BLaER1 treated with 17β-estradiol and CSF1 and Interleukin-3, amounts not matched to agents 10 nM and 100 nM (cell line): ENCODE measurements around the gene SNAPC3.

Experiments used
- H3K27ac ChIP-seq, 11 experiments: shearing (Covaris generic); formaldehyde crosslinking; 2 replicates each; pipeline ENCODE4 v1.8.1; 2022
- H3K27me3 ChIP-seq, 11 experiments: shearing (Covaris generic); formaldehyde crosslinking; 2 replicates each; pipeline ENCODE4 v1.8.1; 2022
- H3K36me3 ChIP-seq, 11 experiments: shearing (Covaris generic); formaldehyde crosslinking; 2 replicates each; pipeline ENCODE4 v1.8.1; 2022
- H3K4me1 ChIP-seq, 10 experiments: shearing (Covaris generic); formaldehyde crosslinking; 2 replicates each; pipeline ENCODE4 v1.8.1; 2022
- H3K4me2 ChIP-seq, 11 experiments: shearing (Covaris generic); formaldehyde crosslinking; 2 replicates each; pipeline ENCODE4 v1.8.1; 2022
- H3K4me3 ChIP-seq, 10 experiments: shearing (Covaris generic); formaldehyde crosslinking; 2 replicates each; pipeline ENCODE4 v1.8.1; 2022
- H3K9ac ChIP-seq, 11 experiments: shearing (Covaris generic); formaldehyde crosslinking; 2 replicates each; pipeline ENCODE4 v1.8.1; 2022
- H3K9me3 ChIP-seq, 11 experiments: shearing (Covaris generic); formaldehyde crosslinking; replicated peaks in 1 of 11; 2 replicates each; pipeline ENCODE4 v1.8.1; 2022
- H4K20me1 ChIP-seq, 11 experiments: shearing (Covaris generic); formaldehyde crosslinking; 2 replicates each; pipeline ENCODE4 v1.8.1; 2022
- Cebpa-rat ChIP-seq, 11 experiments: shearing (Covaris generic); IDR thresholded peaks; 2 replicates each; pipeline ENCODE4 v1.8.1; 2022

SNAPC3 gene

DNA sequence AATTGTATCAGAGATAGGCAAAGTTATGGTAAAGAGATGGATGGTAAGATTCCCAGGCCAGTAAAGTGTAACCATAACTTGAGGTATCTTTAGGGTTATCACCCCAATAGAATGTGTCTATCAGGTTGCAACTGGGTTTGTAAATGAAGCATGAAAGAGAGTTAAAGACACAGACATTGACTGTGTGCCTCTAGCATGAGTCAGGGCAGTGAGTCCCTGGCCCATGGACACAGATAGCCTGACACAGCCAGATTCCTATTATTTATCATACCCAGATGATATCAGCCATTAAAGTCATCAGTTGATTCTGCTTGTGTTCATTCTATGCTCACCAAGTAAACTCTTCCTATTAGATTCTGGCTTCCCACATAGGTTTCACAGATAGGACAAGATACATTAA is 33.5 kb upstream of the SNAPC3 start:
- Histone ChIP-seq H3K4me3 (no peak overlapping the region), H3K36me3 (no peaks in the 10 kb centered on the region), H3K4me2 (no peak overlapping the region), H3K9ac (no peak overlapping the region), H4K20me1 (no peaks in the 10 kb centered on the region), H3K27me3 (no peaks in the 10 kb centered on the region), H3K9me3 (no peaks in the 10 kb centered on the region), H3K4me1 (no peaks in the 10 kb centered on the region), H3K27ac (no peak overlapping the region)
- TF ChIP-seq Cebpa-rat (IDR thresholded peaks at IDR 0.05) = no peak

DNA sequence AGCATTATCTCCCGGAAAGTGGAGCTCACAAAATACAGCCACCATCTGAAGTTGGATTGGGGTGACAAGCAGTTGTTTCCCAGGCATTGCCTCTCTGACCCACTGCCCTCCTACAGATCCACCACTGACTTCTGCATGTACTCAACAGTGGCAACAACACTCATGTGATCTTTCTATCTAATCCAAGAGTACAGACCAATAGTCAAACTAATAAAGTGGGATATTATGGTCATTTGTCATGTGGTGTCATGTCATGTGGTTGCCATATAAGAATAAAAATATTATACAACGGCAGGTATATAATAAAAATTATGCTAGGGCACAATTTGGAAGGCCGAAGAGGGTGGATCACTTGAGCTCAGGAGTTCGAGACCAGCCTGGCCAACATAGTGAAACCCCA is 33.0 kb upstream of the SNAPC3 start:
- H3K27ac ChIP-seq = no peak overlapping the region
- H4K20me1 ChIP-seq = no peaks in the 10 kb centered on the region
- H3K4me2 ChIP-seq = no peak overlapping the region
- TF ChIP-seq Cebpa-rat (IDR thresholded peaks at IDR 0.05) = no peak
- H3K4me1 ChIP-seq = no peaks in the 10 kb centered on the region
- H3K36me3 ChIP-seq = no peaks in the 10 kb centered on the region
- H3K27me3 ChIP-seq = no peaks in the 10 kb centered on the region
- no peak overlapping the region for H3K9ac ChIP-seq
- H3K9me3 ChIP-seq = no peaks in the 10 kb centered on the region
- H3K4me3 ChIP-seq = no peak overlapping the region

DNA sequence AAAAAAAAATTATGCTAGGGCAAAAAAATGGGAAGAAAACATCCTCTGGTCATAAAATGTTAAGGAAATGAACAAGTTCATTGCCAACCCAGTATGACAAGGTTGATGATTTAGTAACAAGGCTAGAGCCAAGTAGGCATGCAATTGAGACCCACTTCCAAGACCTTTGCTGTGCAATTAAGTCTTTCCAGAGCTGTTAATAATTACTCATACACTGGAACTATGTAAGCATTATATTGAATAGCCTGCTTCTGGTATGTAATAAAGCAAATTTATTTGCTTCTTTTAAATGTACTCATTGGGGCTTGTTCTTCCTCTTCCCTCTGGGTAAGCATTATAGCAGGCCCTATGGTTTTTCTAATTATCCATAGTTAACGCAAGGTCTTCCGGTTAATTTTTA is 32.5 kb upstream of the SNAPC3 start:
- H4K20me1 ChIP-seq = no peaks in the 10 kb centered on the region
- no peak overlapping the region for H3K9ac ChIP-seq
- H3K27me3 ChIP-seq = no peaks in the 10 kb centered on the region
- H3K4me2 ChIP-seq = no peak overlapping the region
- H3K9me3 ChIP-seq = no peaks in the 10 kb centered on the region
- no peaks in the 10 kb centered on the region for H3K4me1 ChIP-seq
- H3K36me3 ChIP-seq = no peaks in the 10 kb centered on the region
- TF ChIP-seq Cebpa-rat (IDR thresholded peaks at IDR 0.05) = no peak
- H3K4me3 ChIP-seq = no peak overlapping the region
- H3K27ac ChIP-seq = no peak overlapping the region

DNA sequence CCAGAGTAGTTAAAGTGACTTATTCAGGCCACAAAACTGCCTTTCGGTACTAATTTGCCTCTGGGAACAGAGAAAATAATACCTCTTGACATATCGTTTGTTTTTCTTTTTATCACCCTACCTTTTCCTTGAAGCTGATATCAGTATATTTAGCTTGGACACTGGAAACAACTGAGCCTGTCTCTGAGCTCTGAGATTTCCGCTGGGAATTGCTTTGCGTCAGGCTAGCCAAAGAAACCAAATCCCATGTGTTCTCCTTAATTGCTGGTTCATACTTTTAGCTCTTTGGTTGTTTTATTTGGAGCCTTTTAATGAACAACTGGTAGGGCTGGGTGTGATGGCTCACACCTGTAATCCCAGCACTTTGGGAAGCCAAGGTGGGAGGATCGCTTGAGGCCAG is 30.3 kb upstream of the SNAPC3 start:
- Histone ChIP-seq H3K27ac (no peak overlapping the region), H3K9ac (no peak overlapping the region), H3K4me2 (no peak overlapping the region), H3K27me3 (no peaks in the 10 kb centered on the region), H3K4me1 (no peaks in the 10 kb centered on the region), H3K9me3 (no peaks in the 10 kb centered on the region), H3K36me3 (no peaks in the 10 kb centered on the region), H4K20me1 (no peaks in the 10 kb centered on the region), H3K4me3 (no peak overlapping the region)
- TF ChIP-seq Cebpa-rat (IDR thresholded peaks at IDR 0.05) = no peak

DNA sequence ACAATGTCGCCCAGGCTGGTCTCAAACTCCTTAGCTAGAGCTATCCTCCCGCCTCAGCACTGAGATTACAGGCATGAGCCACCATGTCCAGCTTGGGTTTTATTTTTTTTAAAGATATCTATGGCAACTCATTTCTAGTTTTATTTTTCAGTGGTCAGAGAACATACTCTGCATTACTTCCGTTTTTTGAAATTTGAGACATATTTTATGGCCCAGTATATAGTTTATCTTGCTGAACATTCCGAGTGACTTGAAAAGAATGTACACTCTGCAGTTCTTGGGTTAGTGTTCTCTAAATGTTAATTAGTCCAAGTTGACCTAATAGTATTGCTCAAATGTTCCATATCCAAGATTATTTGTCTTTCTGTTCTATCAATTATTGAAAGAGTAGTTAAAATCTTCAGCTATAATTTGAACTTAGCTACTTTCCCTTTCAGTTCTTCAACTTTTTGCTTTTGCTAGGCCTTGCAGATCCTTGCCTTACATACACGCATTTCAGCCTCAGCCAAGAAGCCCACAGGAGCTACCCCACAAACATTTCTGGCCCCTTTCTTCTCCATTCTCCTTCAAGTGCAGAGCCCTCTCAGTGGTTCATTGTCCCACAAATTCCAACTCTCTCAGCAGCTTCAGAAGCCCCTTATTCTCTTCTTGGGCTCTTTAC is 22.3 kb upstream of the SNAPC3 start:
- Histone ChIP-seq H3K4me1 (no peaks in the 10 kb centered on the region), H3K27ac (no peak overlapping the region), H3K9ac (no peak overlapping the region), H3K27me3 (no peaks in the 10 kb centered on the region), H3K36me3 (no peaks in the 10 kb centered on the region), H4K20me1 (no peaks in the 10 kb centered on the region), H3K4me3 (no peak overlapping the region), H3K4me2 (no peak overlapping the region), H3K9me3 (peaks cover 11 to 24% (median 15%) of the 10 kb centered on the region in 11 experiments)
- TF ChIP-seq Cebpa-rat (IDR thresholded peaks at IDR 0.05) = no peak

DNA sequence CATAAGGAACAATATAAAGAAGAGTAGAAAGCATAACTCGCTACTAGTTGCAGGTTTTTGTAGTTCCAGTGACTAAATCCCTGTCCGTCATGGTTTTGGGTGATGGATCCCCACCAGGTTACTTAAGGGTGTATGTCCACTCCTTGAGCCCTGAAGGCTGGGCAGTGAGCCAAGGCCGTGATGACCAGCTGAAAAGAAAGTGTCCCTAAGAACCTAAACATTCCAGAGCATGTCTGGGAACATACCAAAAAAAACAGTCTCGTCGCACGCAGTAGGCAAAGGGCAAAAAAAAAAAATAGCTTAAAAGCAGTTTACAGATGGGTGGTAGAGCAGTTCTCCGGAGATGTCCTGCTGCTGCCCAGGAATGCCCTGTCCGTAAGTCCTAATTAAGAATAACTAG is 21.4 kb upstream of the SNAPC3 start:
- Histone ChIP-seq H3K9ac (no peak overlapping the region), H3K9me3 (peaks cover 11 to 27% (median 18%) of the 10 kb centered on the region in 11 experiments), H3K27ac (no peak overlapping the region), H3K36me3 (no peaks in the 10 kb centered on the region), H3K4me3 (no peak overlapping the region), H3K4me2 (no peak overlapping the region), H3K27me3 (no peaks in the 10 kb centered on the region), H3K4me1 (no peaks in the 10 kb centered on the region), H4K20me1 (no peaks in the 10 kb centered on the region)
- no peak for TF ChIP-seq Cebpa-rat (IDR thresholded peaks at IDR 0.05)

DNA sequence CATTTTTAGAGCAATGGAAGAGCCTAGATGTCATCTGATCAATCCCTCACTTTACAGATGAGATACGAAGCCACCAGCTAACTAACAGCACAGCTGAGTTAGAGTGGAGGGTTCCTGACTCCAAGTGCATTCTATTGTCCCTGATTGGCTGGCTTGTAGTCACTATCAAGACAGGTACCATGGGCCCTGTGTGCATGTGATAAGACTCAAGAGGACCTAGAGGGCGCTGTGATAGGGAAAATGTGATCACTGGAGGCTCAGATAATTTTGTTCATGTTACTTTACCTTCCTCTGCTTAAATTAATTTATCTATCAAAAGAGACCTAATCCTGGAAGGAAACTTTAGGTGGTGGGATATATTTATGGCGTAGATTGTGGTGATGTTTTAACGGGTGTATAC is 19.5 kb upstream of the SNAPC3 start:
- Histone ChIP-seq H3K9ac (no peak overlapping the region), H3K4me2 (no peak overlapping the region)
- no peak for TF ChIP-seq Cebpa-rat (IDR thresholded peaks at IDR 0.05)

DNA sequence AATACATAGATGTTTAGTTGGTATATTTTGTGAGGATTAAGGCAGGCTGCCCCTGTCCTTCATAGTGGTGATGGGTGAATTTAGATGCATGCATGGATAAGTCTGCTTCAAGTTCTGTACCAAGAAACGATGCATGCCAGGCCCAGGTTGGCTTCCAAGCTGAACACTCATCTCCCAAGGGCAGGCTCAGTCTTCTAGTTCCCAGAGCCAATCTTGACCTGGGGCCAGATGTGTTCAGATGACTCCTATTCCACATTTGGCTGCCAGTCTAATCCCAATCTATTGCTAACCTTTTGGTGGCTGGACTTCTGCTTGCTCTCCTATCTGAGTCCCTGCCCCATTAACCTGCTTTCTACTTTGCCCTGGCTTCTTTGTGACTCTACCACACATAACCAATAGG is 18.5 kb upstream of the SNAPC3 start:
- Histone ChIP-seq H3K9me3 (peaks cover 11 to 27% (median 18%) of the 10 kb centered on the region in 11 experiments), H3K36me3 (no peaks in the 10 kb centered on the region), H4K20me1 (no peaks in the 10 kb centered on the region), H3K4me3 (no peak overlapping the region), H3K27ac (no peak overlapping the region), H3K4me1 (no peaks in the 10 kb centered on the region), H3K4me2 (no peak overlapping the region), H3K9ac (no peak overlapping the region), H3K27me3 (no peaks in the 10 kb centered on the region)
- TF ChIP-seq Cebpa-rat (IDR thresholded peaks at IDR 0.05) = no peak

More for the DNA sequence above, 19.5 kb upstream of the SNAPC3 start:
- no peak overlapping the region for H3K27ac ChIP-seq
- H4K20me1 ChIP-seq = no peaks in the 10 kb centered on the region
- H3K9me3 ChIP-seq = peaks cover 11 to 27% (median 18%) of the 10 kb centered on the region in 11 experiments
- no peaks in the 10 kb centered on the region for H3K4me1 ChIP-seq
- H3K27me3 ChIP-seq = no peaks in the 10 kb centered on the region
- H3K36me3 ChIP-seq = no peaks in the 10 kb centered on the region
- no peak overlapping the region for H3K4me3 ChIP-seq

DNA sequence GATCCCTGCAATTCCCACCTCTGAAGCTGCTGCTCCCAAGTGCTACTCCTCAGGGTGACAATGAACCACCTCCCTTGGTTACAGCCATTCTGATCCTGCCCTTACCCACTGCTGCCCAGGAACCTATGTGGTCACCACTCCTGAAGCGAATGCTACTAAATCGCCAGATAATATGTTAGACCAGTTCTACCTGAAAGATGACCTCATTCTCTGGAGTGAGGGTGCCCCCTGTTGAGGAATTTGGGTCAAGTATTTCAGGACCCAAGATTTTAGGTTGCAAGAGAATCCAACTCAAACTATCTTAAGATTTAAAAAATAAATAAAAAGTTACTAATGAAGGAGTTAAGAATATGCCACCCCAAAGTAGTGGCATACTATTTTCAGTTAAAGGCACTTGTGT is 5.8 kb upstream of the SNAPC3 start:
- Histone ChIP-seq H3K9ac (no peak overlapping the region), H3K4me2 (peak overlapping the region in 3 of 11 experiments; percentile 30 to 68 (median 45); a peak in 3 of 22 replicates), H3K27ac (no peak overlapping the region), H3K27me3 (no peaks in the 10 kb centered on the region), H4K20me1 (no peaks in the 10 kb centered on the region), H3K4me1 (peaks cover 0 to 17% (median 12%) of the 10 kb centered on the region in 10 experiments; a peak in 16 of 20 replicates), H3K9me3 (peaks cover 8 to 23% (median 13%) of the 10 kb centered on the region in 11 experiments), H3K4me3 (no peak overlapping the region), H3K36me3 (no peaks in the 10 kb centered on the region)
- no peak for TF ChIP-seq Cebpa-rat (IDR thresholded peaks at IDR 0.05)

DNA sequence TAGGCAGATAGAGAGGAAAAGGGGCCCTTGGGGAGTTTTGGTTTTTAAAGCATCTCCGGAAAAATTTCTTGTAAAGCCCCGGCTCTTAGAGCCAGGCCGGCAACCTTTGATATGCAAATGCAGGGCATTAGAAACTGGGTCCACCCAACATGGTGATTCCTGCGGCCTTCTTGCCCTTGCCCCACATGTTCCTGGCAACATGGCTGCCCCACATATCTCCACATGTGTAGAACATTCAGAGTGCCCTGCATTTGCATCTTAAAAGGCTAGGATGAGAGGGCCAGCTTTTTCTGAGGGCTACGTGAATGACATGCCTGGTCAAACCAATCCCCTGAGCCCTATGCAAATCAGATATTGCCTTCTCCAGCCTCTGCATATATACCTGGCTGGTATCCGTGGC is 5.0 kb upstream of the SNAPC3 start:
- no peak for TF ChIP-seq Cebpa-rat (IDR thresholded peaks at IDR 0.05)
- peaks cover 8 to 23% (median 13%) of the 10 kb centered on the region in 11 experiments for H3K9me3 ChIP-seq
- H3K27me3 ChIP-seq = no peaks in the 10 kb centered on the region
- no peaks in the 10 kb centered on the region for H3K36me3 ChIP-seq
- H3K4me3 ChIP-seq = no peak overlapping the region
- no peak overlapping the region for H3K27ac ChIP-seq
- no peak overlapping the region for H3K9ac ChIP-seq
- H4K20me1 ChIP-seq = no peaks in the 10 kb centered on the region
- H3K4me2 ChIP-seq = peak overlapping the region in 8 of 11 experiments; percentile 3 to 68 (median 35); a peak in 14 of 22 replicates
- peaks cover 0 to 22% (median 17%) of the 10 kb centered on the region in 10 experiments; a peak in 16 of 20 replicates for H3K4me1 ChIP-seq
